ENCODE measurements around the gene PNPLA2.
A peak's percentile ranks its signal among the peaks of the same experiment; 100 is the strongest.

The PNPLA2 gene

GRCh38 chr11:818396-819128, at the start of gene PNPLA2:
Gene PNPLA2, plus strand, starts transcription at chr11:818914. Its CDS starts 805 bp downstream, at chr11:819719.
- DNase-seq, result no peak

DNA sequence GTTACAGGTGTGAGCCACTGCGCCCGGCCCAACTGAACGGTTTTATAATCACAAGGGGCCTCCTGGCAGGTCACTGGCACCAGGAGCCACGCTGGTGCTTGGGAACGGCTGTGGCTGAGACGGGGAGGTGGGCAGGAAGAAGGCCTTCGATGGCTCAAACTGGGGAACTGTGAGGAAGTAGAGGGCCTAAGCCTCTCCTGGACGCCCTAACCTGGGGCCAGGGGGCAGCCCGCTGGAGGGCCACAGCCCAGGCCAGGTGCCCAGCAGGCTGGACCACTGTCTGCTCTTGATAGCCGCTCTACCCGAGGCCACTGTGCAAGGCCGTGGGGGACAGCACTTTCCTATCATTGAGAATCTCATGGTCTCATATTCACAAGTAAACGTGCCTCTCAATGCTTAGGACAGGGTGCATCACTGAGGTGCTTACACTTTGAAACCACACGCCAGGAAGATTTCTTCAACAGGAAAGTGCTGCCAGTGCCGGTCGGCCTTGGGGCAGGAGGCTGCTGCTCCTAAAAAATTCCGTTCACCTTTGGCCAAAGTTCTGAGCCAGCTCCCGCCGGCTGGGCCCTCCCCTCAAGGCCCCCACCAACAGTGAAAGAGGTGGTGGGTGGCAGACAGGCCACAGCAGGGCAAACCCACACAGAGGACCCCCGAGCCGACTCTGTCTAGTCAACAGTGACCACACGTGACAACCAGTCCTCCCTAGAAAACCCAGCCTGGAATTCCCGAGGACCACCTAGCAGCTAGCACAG, 48.6 kb upstream of the PNPLA2 start:
- no peak for DNase-seq

GRCh38 chr11:770642-771616, 47.8 kb upstream of the PNPLA2 start:
- no peak for DNase-seq

DNA sequence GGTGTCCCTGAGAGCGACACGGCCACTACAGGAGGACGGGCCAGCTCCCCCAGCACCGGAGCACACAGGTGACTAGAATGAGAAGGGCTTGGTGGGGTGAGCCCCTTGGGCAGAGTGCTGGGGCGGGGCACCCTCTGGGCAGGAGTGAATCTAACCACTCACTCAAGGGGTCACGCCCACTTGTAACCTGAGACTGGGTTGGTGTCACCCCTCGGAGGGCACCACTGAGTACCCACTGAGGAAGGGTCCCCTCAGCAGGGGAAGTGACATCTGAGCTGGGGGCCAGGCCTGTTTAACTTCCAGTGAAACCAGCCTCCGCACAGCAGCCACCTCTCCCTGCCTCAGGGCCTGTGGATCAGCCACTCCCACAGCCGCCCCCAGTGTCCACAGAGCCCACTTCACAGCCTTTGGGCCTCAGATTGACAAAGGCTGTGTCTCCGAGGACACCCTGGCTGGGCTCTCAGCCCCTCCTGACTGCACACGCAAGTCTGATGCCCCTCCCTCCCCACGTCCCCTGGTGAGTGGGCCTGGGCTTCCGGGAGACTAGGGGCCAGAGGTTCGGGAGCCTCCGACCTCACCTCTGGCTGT, 47.0 kb upstream of the PNPLA2 start:
- no peak for DNase-seq

- DNase-seq, result no peak
Measured at GRCh38 chr11:772429-773390, 46.0 kb upstream of the PNPLA2 start.

DNA sequence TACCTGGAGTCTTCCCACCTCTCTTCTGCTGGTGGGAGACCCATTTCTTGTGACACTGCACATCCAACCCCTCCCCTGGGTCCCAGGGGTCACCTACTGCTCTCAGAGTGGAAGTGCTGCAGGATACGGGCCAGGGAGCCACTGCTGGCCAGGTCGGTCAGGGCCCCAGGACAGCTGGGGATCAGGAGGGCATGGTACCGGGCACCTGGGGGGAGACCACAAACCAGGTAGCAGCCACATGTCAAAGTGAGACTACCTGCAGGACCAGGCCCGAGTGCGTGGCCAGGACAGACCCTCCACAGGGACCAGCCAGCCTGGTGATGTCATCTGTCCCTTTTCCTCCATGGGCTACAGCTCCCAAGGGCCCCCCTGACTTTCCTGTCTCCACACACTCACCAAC, 45.3 kb upstream of the PNPLA2 start:
- no peak for DNase-seq

- no peak for DNase-seq
Measured at GRCh38 chr11:773830-774229, 44.9 kb upstream of the PNPLA2 start.

- DNase-seq, result no peak
Measured at GRCh38 chr11:774873-775592, 43.7 kb upstream of the PNPLA2 start.

DNA sequence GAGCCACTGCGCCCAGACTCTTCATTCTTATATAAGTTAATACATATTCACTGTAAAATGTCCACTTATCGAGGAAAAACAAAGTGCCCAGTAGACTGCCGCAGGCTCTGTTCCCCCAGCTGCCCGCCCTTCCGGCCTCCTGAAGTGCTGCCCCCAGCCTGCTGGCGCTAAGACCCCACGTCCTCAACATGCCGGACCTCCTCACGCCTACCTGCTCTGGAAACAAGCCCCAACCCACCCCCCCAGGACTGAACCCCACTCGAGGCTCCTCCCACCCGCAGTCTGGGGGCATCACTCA, 42.5 kb upstream of the PNPLA2 start:
- no peak for DNase-seq

DNA sequence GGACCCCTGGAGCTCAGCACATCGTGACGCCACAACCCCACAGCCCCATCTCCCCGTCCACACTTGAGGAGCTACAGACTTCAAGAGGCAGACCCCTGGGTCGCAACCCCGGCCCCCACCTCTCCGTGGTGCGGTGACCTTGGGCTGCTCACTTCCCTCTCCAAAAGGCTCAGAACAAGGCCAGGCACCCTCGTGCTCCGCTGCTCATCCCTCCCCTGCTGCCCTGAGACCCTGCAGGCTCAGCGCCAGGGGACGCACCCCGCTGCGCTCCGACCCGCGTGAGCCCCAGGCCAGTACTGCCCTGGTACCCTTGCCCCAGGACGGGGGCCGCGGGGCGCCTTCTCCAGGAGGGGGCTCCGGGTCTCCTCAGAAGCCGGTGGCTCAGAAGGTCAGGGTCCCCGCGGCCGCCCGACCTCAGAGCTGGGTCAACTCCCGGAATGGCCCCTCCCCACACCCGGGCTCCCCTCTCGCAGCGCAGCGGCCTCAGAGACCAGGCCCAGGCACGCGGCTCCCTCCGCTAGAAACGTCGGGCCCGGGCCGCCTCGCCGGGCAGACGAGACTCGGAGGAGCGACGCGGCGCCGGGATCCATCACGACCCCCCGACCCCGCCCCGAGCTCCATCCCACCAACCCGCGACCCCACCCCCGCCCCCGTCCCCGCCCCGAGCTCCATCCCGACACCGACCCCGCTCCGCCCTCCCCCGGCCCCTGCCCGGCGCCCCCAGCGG, 42.0 kb upstream of the PNPLA2 start:
- DNase-seq, result no peak

DNA sequence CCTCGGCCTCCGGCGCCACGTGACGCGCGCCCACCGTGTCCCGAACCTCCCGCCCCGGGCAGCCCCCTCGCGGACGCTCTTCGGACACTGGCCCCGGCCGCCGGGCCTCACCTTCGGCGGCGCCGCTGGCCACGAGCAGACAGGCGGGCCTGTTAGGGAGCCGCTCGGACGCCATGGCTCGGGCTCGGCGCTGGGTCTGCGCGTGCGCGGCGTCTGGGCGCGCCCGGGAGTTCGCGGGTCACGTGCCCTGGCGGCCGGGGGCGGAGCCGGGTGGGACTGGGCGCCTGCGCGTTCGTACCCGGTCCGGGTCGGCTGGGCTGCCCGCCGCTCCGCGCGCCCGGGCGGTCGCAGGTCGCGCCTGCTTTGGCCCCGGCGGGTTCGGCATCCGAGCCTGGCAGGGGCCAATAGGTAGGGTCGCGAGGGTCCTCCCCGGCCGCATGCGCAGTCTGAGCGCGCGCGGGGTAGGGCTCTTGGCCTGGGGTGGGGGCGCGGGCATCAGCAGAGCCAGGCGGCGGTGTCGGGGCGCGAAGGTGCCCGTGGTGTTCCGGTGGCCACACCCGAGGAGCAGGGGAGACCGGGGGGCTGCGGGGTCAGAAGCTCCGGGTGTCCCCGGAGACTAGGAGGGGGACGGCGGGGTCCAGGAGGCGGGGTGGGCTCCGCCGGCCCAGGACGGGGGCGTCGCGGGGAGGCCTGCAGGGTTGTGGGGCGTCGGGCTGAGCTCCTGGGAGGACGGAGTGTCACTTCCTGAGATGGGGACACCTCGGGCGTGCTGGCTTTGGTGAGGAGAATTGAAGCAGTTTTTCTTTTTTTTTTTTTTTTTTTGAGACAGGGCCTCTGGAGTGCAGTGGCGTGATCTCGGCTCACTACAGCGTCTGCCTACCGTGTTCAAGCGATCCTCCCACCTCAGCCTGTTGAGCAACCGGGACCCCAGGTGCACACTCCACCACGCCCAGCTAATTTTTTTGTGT, 41.1 kb upstream of the PNPLA2 start, which contains the start of gene GATD1:
GATD1 (minus strand) TSS at position 200 of the 968 bp plus-strand sequence; CDS start at position 175, 25 bp downstream.
- peak; percentile 81 for DNase-seq

- no peak for DNase-seq
Measured at GRCh38 chr11:778976-779954, 39.4 kb upstream of the PNPLA2 start.

DNA sequence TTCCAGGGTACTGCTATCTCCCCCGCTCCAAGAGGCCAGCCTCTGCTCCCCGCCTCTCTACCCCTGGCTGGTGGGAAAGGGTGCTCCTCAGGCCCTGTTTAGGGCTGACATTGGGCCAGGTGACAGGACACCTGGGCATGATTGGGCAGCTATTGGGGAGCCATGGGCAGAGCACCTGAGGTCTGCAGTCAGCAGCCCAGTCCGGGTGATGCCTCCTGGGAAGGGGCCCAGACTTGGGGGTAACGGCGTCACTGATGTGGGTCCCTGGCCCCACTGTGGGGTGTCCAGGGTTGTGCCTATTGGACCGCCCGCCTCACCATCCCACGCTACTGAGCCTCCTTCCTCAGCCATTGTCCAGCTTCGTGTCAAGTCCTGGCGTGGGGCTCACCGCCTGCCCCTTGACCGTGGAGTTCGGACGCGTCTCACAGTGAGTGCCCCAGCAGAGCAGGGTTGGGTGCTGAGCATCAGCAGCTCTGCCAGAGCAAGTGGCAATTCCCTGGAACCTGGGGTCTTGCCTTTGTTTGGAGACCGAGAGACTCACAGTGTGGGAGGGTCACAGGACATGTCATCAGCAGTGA, 38.7 kb upstream of the PNPLA2 start:
- DNase-seq, result no peak

DNA sequence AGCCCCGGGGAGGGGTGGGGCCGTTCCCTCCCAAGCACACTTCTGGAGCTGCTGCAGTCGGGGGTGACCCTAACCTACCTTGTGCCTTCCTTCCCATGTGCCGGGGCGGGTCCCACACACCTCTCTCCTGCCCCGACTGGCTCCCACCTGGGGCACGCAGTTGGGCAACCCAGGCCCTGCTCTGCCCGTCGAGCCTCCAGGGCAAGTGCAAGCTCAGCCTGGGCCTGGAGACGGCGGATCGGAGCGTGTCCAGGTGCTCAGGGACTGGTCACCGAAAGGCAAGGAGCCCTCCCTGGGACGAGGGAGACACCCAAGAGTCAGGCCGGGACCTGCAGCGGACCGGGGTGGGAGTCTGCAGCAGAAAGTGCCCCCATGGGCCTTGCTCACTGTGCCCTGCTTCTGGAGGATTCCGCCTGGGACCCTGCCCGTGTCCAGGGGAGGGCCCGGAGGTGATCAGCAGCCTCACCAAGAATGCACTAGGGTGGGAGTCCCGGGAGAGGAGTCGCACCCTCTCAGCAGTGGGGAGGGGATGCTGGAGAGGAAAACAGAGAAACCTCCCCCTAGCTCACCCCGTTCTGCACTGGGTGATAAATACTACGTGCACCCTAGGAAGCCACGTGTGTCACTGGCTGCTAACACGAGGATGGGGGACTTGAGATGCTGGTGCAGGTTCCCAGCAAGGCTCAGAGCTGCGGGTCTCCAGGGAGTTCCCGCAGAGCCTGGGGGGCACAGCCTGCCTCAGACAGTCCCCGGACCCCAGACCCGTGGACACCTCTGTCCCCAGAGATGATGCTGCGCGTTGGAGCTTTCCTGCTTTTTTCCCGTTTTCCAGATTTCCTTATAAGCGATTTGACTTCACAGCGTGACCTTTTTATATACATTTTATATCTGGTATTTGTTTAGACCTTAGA, 36.2 kb upstream of the PNPLA2 start:
- no peak for DNase-seq

- DNase-seq, result peak; percentile 60
Measured at GRCh38 chr11:783581-784015, 35.1 kb upstream of the PNPLA2 start.
